Left renal cortex interstitium (tissue), 4 donors: ENCODE data around the gene MICAL3. TPM values are rescaled to one million over a fixed set of nuclear protein-coding genes. Genes with fewer than 3 reads are reported as not detected.

Experiments used
- DNase-seq, 4 donors: peaks; one replicate each; pipeline ENCODE4 v3.0.0-alpha.2; 2013; ENCODE audit warnings: low read depth in 4 of 4, low spot score in 2 of 4, missing footprints in 1 of 4
- polyA plus RNA-seq, 4 donors: library from polyadenylated mRNA; unstranded; fragments of 120-200 nt; gene quantifications; one replicate each; pipeline ENCODE4 v1.2.1, GENCODE V29; 2013; ENCODE audit not compliant: insufficient read length in 4 of 4

Gene MICAL3
- polyA plus RNA-seq, 4 donors = 18.3 to 45.9 (median 34.2) TPM

GRCh38 chr22:17876306-17876831 lies 148.0 kb downstream of the MICAL3 start:
- DNase-seq = no peak

GRCh38 chr22:17875631-17876030 lies 148.7 kb downstream of the MICAL3 start:
- DNase-seq = no peak

GRCh38 chr22:17875156-17875555 lies 149.2 kb downstream of the MICAL3 start:
- no peak for DNase-seq

GRCh38 chr22:17874231-17874905 lies 150.0 kb downstream of the MICAL3 start:
- DNase-seq = no peak

GRCh38 chr22:17873804-17874203 lies 150.6 kb downstream of the MICAL3 start:
- DNase-seq = no peak

- no peak for DNase-seq
Measured at GRCh38 chr22:17873116-17873515, 151.2 kb downstream of the MICAL3 start.

- no peak for DNase-seq
Measured at GRCh38 chr22:17872471-17872870, 151.9 kb downstream of the MICAL3 start.

- no peak for DNase-seq
Measured at GRCh38 chr22:17871726-17872458, 152.5 kb downstream of the MICAL3 start.

- no peak for DNase-seq
Measured at GRCh38 chr22:17870407-17870806, 154.0 kb downstream of the MICAL3 start.

GRCh38 chr22:17869285-17870096 lies 154.9 kb downstream of the MICAL3 start:
- no peak for DNase-seq

- no peak for DNase-seq
Measured at GRCh38 chr22:17868771-17869170, 155.6 kb downstream of the MICAL3 start.

- no peak for DNase-seq
Measured at GRCh38 chr22:17867160-17867785, 157.1 kb downstream of the MICAL3 start.

GRCh38 chr22:17866621-17867020 lies 157.7 kb downstream of the MICAL3 start:
- no peak for DNase-seq

- no peak for DNase-seq
Measured at GRCh38 chr22:17866127-17866526, 158.2 kb downstream of the MICAL3 start.

GRCh38 chr22:17865183-17866055 lies 158.9 kb downstream of the MICAL3 start:
- no peak for DNase-seq

GRCh38 chr22:17864398-17865182 lies 159.8 kb downstream of the MICAL3 start:
- DNase-seq = no peak

- no peak for DNase-seq
Measured at GRCh38 chr22:17862646-17863181, 161.6 kb downstream of the MICAL3 start.

GRCh38 chr22:17861909-17862308 lies 162.5 kb downstream of the MICAL3 start:
- no peak for DNase-seq
